ENCODE results near the gene PVRIG.

DNA sequence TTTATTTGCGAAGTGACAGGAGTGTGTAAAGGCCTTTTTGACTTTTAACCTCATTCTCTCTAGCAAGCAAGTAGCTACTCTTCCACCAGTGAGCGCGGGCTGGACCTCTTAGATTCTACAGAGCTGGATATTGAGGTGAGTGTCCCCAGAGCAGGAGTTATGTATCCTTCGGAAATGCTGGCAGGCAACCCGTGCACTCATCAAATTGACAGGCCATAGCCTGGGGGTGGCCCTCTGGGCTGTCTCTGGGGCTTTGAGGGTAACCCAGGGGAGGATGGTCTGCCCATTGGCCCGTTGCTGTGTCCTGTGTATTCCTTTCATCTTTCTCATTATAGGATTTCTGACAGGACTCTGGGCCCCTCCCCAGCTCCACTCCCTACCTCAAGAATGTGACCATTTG is 6.1 kb upstream of the PVRIG start:
- TF ChIP-seq POLR2A (IDR thresholded peaks at IDR 0.05; ENCODE audit: low read length) (no peak), GATA1 (IDR thresholded peaks at IDR 0.05; ENCODE audit: low read depth, low read length) (no peak)
